HL-60 (cell line): ENCODE results near the gene ANKUB1.

Experiments
- POLR2AphosphoS5 ChIP-seq: IDR thresholded peaks from 2 replicates; pipeline ENCODE4 v1.6.1; 2012; ENCODE audit warnings: low read depth
- TF ChIP-seq, protein P1 (sequence below): IDR thresholded peaks from one replicate; pipeline ENCODE4 v1.5.1; 2011; ENCODE audit warnings: low read length, control low read depth, inconsistent platforms; ENCODE audit not compliant: insufficient read depth

DNA sequence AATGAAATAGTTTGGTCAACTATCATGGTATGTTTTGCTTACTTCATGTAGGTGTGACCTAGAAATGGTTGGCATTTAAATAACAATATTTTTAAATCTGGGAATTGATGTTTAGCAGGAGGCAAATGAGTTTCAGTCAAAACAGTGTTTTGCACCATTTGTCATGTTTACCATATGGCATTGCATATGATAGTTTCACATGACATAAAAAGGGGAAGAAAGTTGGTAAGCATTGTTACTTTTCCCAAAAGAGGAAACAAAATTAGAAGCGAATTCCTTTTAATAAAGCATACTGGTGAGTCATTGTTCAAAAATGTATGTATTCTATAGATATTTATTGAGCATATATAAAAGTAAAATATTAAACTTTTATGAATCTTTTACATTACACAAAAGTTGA lies 23.0 kb upstream of the ANKUB1 start:
- no peak for TF ChIP-seq POLR2AphosphoS5
- TF ChIP-seq, protein P1, sequence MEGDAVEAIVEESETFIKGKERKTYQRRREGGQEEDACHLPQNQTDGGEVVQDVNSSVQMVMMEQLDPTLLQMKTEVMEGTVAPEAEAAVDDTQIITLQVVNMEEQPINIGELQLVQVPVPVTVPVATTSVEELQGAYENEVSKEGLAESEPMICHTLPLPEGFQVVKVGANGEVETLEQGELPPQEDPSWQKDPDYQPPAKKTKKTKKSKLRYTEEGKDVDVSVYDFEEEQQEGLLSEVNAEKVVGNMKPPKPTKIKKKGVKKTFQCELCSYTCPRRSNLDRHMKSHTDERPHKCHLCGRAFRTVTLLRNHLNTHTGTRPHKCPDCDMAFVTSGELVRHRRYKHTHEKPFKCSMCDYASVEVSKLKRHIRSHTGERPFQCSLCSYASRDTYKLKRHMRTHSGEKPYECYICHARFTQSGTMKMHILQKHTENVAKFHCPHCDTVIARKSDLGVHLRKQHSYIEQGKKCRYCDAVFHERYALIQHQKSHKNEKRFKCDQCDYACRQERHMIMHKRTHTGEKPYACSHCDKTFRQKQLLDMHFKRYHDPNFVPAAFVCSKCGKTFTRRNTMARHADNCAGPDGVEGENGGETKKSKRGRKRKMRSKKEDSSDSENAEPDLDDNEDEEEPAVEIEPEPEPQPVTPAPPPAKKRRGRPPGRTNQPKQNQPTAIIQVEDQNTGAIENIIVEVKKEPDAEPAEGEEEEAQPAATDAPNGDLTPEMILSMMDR, result no peak
